Cortex of kidney (tissue), 1 donor: Measurements from ENCODE around the gene XKRX.

Experiments
- DNase-seq: peaks from one replicate; lab custom pipeline; 2025; lab: John Stamatoyannopoulos, UW

XKRX gene

GRCh38 chrX:100928660-100929613 lies at the start of gene XKRX:
Gene XKRX, minus strand, starts transcription at chrX:100928917. Its CDS starts 613 bp downstream, at chrX:100928304.
- DNase-seq, result no peak

- no peak for DNase-seq
These were observed 47.5 kb upstream of the XKRX start for GRCh38 chrX:100976211-100976610.

- DNase-seq, result no peak
These were observed 46.5 kb upstream of the XKRX start for GRCh38 chrX:100975212-100975611.

- no peak for DNase-seq
These were observed 44.7 kb upstream of the XKRX start for GRCh38 chrX:100973411-100973810.

- no peak for DNase-seq
These were observed 41.2 kb upstream of the XKRX start for GRCh38 chrX:100969936-100970335.

GRCh38 chrX:100969408-100969807 lies 40.7 kb upstream of the XKRX start, which contains the start of gene ARL13A:
Gene ARL13A, plus strand, starts transcription at chrX:100969708. Its CDS starts 3,982 bp downstream, at chrX:100973690.
- DNase-seq, result no peak

- DNase-seq, result no peak
These were observed 35.6 kb upstream of the XKRX start for GRCh38 chrX:100964362-100964761.

- no peak for DNase-seq
These were observed 34.1 kb upstream of the XKRX start for GRCh38 chrX:100962811-100963210.

GRCh38 chrX:100948557-100948956 lies 19.8 kb upstream of the XKRX start:
- no peak for DNase-seq

- DNase-seq, result no peak
These were observed 17.7 kb upstream of the XKRX start for GRCh38 chrX:100946299-100946927.

GRCh38 chrX:100944601-100945000 lies 15.9 kb upstream of the XKRX start:
- DNase-seq, result no peak

GRCh38 chrX:100939333-100939732 lies 10.6 kb upstream of the XKRX start:
- DNase-seq, result no peak

GRCh38 chrX:100935767-100936166 lies 7.0 kb upstream of the XKRX start:
- no peak for DNase-seq

- no peak for DNase-seq
These were observed 3.2 kb upstream of the XKRX start for GRCh38 chrX:100931925-100932285.

- no peak for DNase-seq
These were observed 2.7 kb upstream of the XKRX start for GRCh38 chrX:100931218-100931924.

- no peak for DNase-seq
These were observed 2.3 kb downstream of the XKRX start for GRCh38 chrX:100926453-100926852.

GRCh38 chrX:100924375-100924774 lies 4.3 kb downstream of the XKRX start:
- DNase-seq, result no peak

GRCh38 chrX:100915562-100915961 lies 13.2 kb downstream of the XKRX start:
- no peak for DNase-seq

- no peak for DNase-seq
These were observed 15.6 kb downstream of the XKRX start for GRCh38 chrX:100913111-100913510.

GRCh38 chrX:100911731-100912130 lies 17.0 kb downstream of the XKRX start:
- no peak for DNase-seq

GRCh38 chrX:100905620-100906019 lies 23.1 kb downstream of the XKRX start:
- no peak for DNase-seq

- no peak for DNase-seq
These were observed 24.3 kb downstream of the XKRX start for GRCh38 chrX:100904433-100904832.
